CD14-positive monocyte (primary cell): Measurements from ENCODE around the gene RCCD1. TPM values are rescaled to one million over a fixed set of nuclear protein-coding genes. Genes with fewer than 3 reads are reported as not detected.
A peak's percentile ranks its signal among the peaks of the same experiment; 100 is the strongest.

Experiments used
- DNase-seq, 3 donors: peaks; one replicate each; pipeline ENCODE4 v3.0.0-alpha.2; 2011 to 2022
- H2AFZ ChIP-seq: 2 replicates; pipeline ENCODE4 v1.6.0; 2012; ENCODE audit warnings: mild to moderate bottlenecking, low read depth, low read length, inconsistent platforms; ENCODE audit not compliant: insufficient read depth, poor library complexity, severe bottlenecking
- H3K27ac ChIP-seq, 2 donors: 1 replicate in 1 of 2; 2 replicates in 1 of 2; pipeline ENCODE4 v1.5.1; 2012 to 2013; ENCODE audit warnings: low read length in 2 of 2, control low read depth in 1 of 2, inconsistent platforms in 1 of 2, low read depth in 1 of 2, mild to moderate bottlenecking in 1 of 2
- H3K27me3 ChIP-seq, 2 donors: one replicate each; pipeline versions ENCODE4 v1.6.0 to v1.6.1; 2011 to 2013; ENCODE audit warnings: low read length in 2 of 2; ENCODE audit not compliant: control insufficient read depth in 2 of 2, insufficient read depth in 2 of 2
- H3K36me3 ChIP-seq, 2 donors: replicated peaks in 1 of 2; 1 replicate in 1 of 2; 2 replicates in 1 of 2; pipeline versions ENCODE4 v1.5.1 to v1.6.1; 2012 to 2013; ENCODE audit warnings: low read length in 2 of 2, control low read depth in 1 of 2, inconsistent platforms in 1 of 2, mild to moderate bottlenecking in 1 of 2; ENCODE audit not compliant: insufficient read depth in 2 of 2, control insufficient read depth in 1 of 2
- H3K4me1 ChIP-seq, 2 donors: 1 replicate in 1 of 2; 2 replicates in 1 of 2; pipeline versions ENCODE4 v1.5.1 to v1.6.1; 2012 to 2013; ENCODE audit warnings: low read length in 2 of 2, control low read depth in 1 of 2, inconsistent platforms in 1 of 2, mild to moderate bottlenecking in 1 of 2, moderate library complexity in 1 of 2; ENCODE audit not compliant: insufficient read depth in 2 of 2, control insufficient read depth in 1 of 2
- H3K4me2 ChIP-seq: replicated peaks from 2 replicates; pipeline ENCODE3; 2012; ENCODE audit warnings: low read length, moderate library complexity, mild to moderate bottlenecking; ENCODE audit not compliant: poor library complexity, severe bottlenecking; ENCODE audit errors: extremely low read depth
- H3K4me3 ChIP-seq, 3 experiments: fragments of 200-600 bp in 1 of 3; sonication (generic) in 1 of 3; replicated peaks in 1 of 3; 1 replicate in 2 of 3; 2 replicates in 1 of 3; pipeline ENCODE4 v1.5.1; 2011 to 2013; ENCODE audit warnings: low read length in 3 of 3, mild to moderate bottlenecking in 3 of 3, control low read depth in 2 of 3, low read depth in 2 of 3, inconsistent platforms in 1 of 3, moderate library complexity in 1 of 3
- H3K79me2 ChIP-seq: 2 replicates; pipeline ENCODE4 v1.6.0; 2012; ENCODE audit warnings: mild to moderate bottlenecking, control low read depth, inconsistent platforms, low read length, moderate library complexity; ENCODE audit not compliant: insufficient read depth
- H3K9ac ChIP-seq: 2 replicates; pipeline ENCODE4 v1.6.0; 2017; ENCODE audit warnings: low read length, mild to moderate bottlenecking; ENCODE audit not compliant: insufficient read depth, poor library complexity, severe bottlenecking
- H3K9me3 ChIP-seq, 2 donors: replicated peaks in 1 of 2; 1 replicate in 1 of 2; 2 replicates in 1 of 2; pipeline versions ENCODE4 v1.5.1 to v1.6.1; 2012 to 2013; ENCODE audit warnings: low read length in 2 of 2, control low read depth in 1 of 2; ENCODE audit not compliant: control insufficient read depth in 1 of 2, insufficient read depth in 1 of 2
- H4K20me1 ChIP-seq: 2 replicates; pipeline ENCODE4 v1.6.0; 2012; ENCODE audit warnings: mild to moderate bottlenecking, low read length, control low read depth, moderate library complexity; ENCODE audit not compliant: insufficient read depth
- H3K27ac Mint-ChIP-seq, 7 donors: one replicate each; pipeline ENCODE4 v1.8.0; 2020; ENCODE audit warnings: mild to moderate bottlenecking in 7 of 7, mixed read lengths in 7 of 7, moderate library complexity in 6 of 7, inconsistent platforms in 2 of 7
- H3K27me3 Mint-ChIP-seq, 3 donors: one replicate each; pipeline ENCODE4 v1.8.0; 2021 to 2022; ENCODE audit warnings: low read depth in 3 of 3, mild to moderate bottlenecking in 3 of 3, mixed read lengths in 3 of 3, moderate library complexity in 3 of 3, inconsistent platforms in 1 of 3
- H3K36me3 Mint-ChIP-seq, 2 donors: one replicate each; pipeline ENCODE4 v1.8.0; 2020; ENCODE audit warnings: mixed read lengths in 2 of 2, inconsistent platforms in 1 of 2, mild to moderate bottlenecking in 1 of 2
- H3K4me1 Mint-ChIP-seq: one replicate; pipeline ENCODE4 v1.8.0; 2020; ENCODE audit warnings: mild to moderate bottlenecking, mixed read lengths
- H3K4me3 Mint-ChIP-seq, 2 donors: one replicate each; pipeline ENCODE4 v1.8.0; 2020; ENCODE audit warnings: mild to moderate bottlenecking in 2 of 2, mixed read lengths in 2 of 2, moderate library complexity in 1 of 2
- H3K9me3 Mint-ChIP-seq, 7 donors: one replicate each; pipeline ENCODE4 v1.8.0; 2020 to 2022; ENCODE audit warnings: mixed read lengths in 7 of 7, mild to moderate bottlenecking in 6 of 7, moderate library complexity in 6 of 7, inconsistent platforms in 2 of 7
- CTCF ChIP-seq: fragments of 200-600 bp; IDR thresholded peaks from one replicate; pipeline ENCODE4 v1.8.0; 2022; ENCODE audit warnings: antibody characterized with exemption, mild to moderate bottlenecking
- WGBS: methylation state at CpG from one replicate; pipeline ENCODE4 v1.1.5; 2013; ENCODE audit warnings: missing lambda C conversion rate; ENCODE audit not compliant: insufficient coverage; 5-methylcytosine and 5-hydroxymethylcytosine counted together
- intact Hi-C, 2 donors: fragments of 100-400 bp; cut with micrococcal nuclease; formaldehyde crosslinking; loops; one replicate each; pipeline versions ENCODE4 v1.15.0 to v1.15.1; 2023
- polyA plus RNA-seq, 3 donors: library from polyadenylated mRNA; depleted of rRNA in 1 of 3; unstranded in 2 of 3; stranded (reverse) in 1 of 3; fragments of 300-500 nt in 2 of 3; fragments of >200 nt in 1 of 3; fragmentation: Illumina TruSeq in 2 of 3; gene quantifications; 1 replicate in 2 of 3; 2 replicates in 1 of 3; pipeline ENCODE4 v1.2.3, GENCODE V29; 2012 to 2021

The RCCD1 gene
- polyA plus RNA-seq, 3 donors: 1.2 to 2.8 (median 1.5) TPM

DNA sequence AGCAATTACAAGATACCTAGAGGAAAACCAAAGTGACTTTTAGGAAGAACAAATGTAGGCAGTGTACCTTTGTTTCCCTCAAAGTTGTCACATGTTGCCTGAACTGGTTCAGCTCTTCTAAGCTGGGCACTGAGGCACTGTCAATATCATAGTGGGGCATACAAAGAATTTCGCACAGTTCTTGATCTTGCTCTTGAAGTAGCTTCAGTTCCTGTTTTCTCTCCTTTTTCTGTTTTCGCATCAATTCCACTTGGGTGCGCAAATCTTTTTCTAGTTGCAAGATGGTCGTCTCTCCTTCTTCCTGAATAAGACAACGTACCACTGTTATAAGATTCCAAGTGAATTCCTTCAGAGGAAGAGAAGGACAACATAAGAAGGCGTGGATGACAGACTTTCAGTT is 27.0 kb downstream of the RCCD1 start:
- H3K36me3 Mint-ChIP-seq: peaks cover 29 to 55% of the 10 kb centered on the region in 2 donors
- H3K27ac Mint-ChIP-seq: peak overlapping the region; percentile 76 to 94 (median 86)

DNA sequence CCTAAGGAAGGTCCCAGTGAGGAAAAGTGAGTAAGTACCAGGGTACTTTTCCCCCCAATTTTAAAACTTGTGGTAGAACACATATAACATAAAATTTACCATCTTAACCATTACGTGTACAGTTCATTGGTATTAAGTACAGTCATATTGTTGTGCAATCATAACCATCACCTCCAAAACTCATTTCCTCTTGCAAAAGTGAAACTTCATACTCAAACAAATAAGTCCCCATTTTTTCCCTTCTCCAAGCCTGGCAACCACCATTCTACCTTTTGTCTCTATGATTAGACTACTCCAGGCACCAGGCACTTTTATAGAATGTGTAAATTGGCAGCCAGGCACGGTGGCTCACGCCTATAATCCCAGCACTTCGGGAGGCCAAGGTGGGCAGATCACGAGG is 27.5 kb downstream of the RCCD1 start:
- peaks cover 29 to 51% of the 10 kb centered on the region in 2 donors for H3K36me3 Mint-ChIP-seq
- no peak for TF ChIP-seq CTCF
- 100% methylated on average over 4 of the region's 5 CpGs for WGBS
- Histone ChIP-seq H3K4me1 (peaks cover 12 to 14% of the 10 kb centered on the region in 2 donors), H3K4me3 (peak overlapping the region in 1 of 3 experiments; percentile 43), H2AFZ (peak overlapping the region; percentile 36), H3K4me2 (peak overlapping the region; percentile 52), H3K27ac (peak overlapping the region; percentile 38 to 78), H3K36me3 (peaks cover 16 to 41% of the 10 kb centered on the region in 2 donors), H3K27me3 (no peaks in the 10 kb centered on the region), H3K9me3 (no peaks in the 10 kb centered on the region), H4K20me1 (no peaks in the 10 kb centered on the region), H3K79me2 (peaks cover 61% of the 10 kb centered on the region), H3K9ac (no peak overlapping the region)
- peak; percentile 57 to 81 (median 73) for DNase-seq
- no peaks in the 10 kb centered on the region for H3K9me3 Mint-ChIP-seq
- H3K4me1 Mint-ChIP-seq: peaks cover 19% of the 10 kb centered on the region
- H3K27me3 Mint-ChIP-seq: no peaks in the 10 kb centered on the region
- peak overlapping the region; percentile 29 to 51 for H3K4me3 Mint-ChIP-seq
- H3K27ac Mint-ChIP-seq: peak overlapping the region; percentile 78 to 95 (median 93)
- intact Hi-C loops: no loop called here

More for the DNA sequence above, 27.0 kb downstream of the RCCD1 start:
- H3K36me3 ChIP-seq: peaks cover 20 to 45% of the 10 kb centered on the region in 2 donors
- intact Hi-C loops: no loop called here
- H2AFZ ChIP-seq: peak overlapping the region; percentile 36
- H3K27me3 ChIP-seq: no peaks in the 10 kb centered on the region
- H3K27me3 Mint-ChIP-seq: no peaks in the 10 kb centered on the region
- H4K20me1 ChIP-seq: no peaks in the 10 kb centered on the region
- H3K9me3 Mint-ChIP-seq: no peaks in the 10 kb centered on the region
- H3K4me2 ChIP-seq: peak overlapping the region; percentile 52
- H3K4me3 ChIP-seq: peak overlapping the region in 1 of 3 experiments; percentile 43
- H3K9me3 ChIP-seq: no peaks in the 10 kb centered on the region
- peaks cover 15% of the 10 kb centered on the region for H3K4me1 Mint-ChIP-seq
- peak; percentile 10 to 33 (median 18) for DNase-seq
- no peak overlapping the region for H3K9ac ChIP-seq
- H3K27ac ChIP-seq: peak overlapping the region in 1 of 2 donors; percentile 78
- TF ChIP-seq CTCF: no peak
- peak overlapping the region; percentile 28 to 29 for H3K4me3 Mint-ChIP-seq
- 69% methylated on average over 2 of the region's 6 CpGs for WGBS
- peaks cover 57% of the 10 kb centered on the region for H3K79me2 ChIP-seq
- peaks cover 12 to 14% of the 10 kb centered on the region in 2 donors for H3K4me1 ChIP-seq
